ENCODE data around the gene GMPR2.

The GMPR2 gene

GRCh38 chr14:24286996-24287395 is 54.3 kb downstream of the GMPR2 start:
- Histone ChIP-seq H3K4me1 (ENCODE audit: insufficient read depth, low read length, severe bottlenecking) (no peaks in the 10 kb centered on the region), H3K4me3 (ENCODE audit: low read depth, low read length, poor library complexity, severe bottlenecking) (no peak overlapping the region), H2AFZ (ENCODE audit: low read length) (no peak overlapping the region), H3F3A (ENCODE audit: insufficient read depth, low read length) (no peaks in the 10 kb centered on the region), H3K36me3 (ENCODE audit: insufficient read depth, low read length) (peaks cover 25% of the 10 kb centered on the region), H3K27ac (ENCODE audit: low read depth, low read length, poor library complexity, severe bottlenecking) (no peak overlapping the region), H3K79me2 (ENCODE audit: insufficient read depth, low read length) (no peaks in the 10 kb centered on the region), H3K27me3 (ENCODE audit: insufficient read depth, low read length) (no peaks in the 10 kb centered on the region), H3K9me2 (ENCODE audit: low read depth, low read length) (no peaks in the 10 kb centered on the region), H4K20me1 (ENCODE audit: insufficient read depth, low read length) (no peaks in the 10 kb centered on the region), H3K9ac (ENCODE audit: low read length) (no peak overlapping the region), H3K4me2 (ENCODE audit: low read length) (no peak overlapping the region), H3K9me3 (ENCODE audit: low read length) (no peaks in the 10 kb centered on the region)
- no peak for TF ChIP-seq EZH2 (IDR thresholded peaks at IDR 0.05; ENCODE audit: borderline replicate concordance, low read length)
- TF ChIP-seq CTCF (IDR thresholded peaks at IDR 0.05; ENCODE audit: low read length), result no peak

Data from OCI-LY1 (cell line).